Stomach (tissue), 4 donors: ENCODE results near the gene ACSBG1.

Experiments used
- CTCF ChIP-seq, 7 experiments: fragments of 450-650 bp in 4 of 7; fragments of 200-600 bp in 3 of 7; sonication (generic) in 3 of 7; IDR thresholded peaks; one replicate each; pipeline ENCODE4 v1.5.1; 2016 to 2019; ENCODE audit warnings: antibody characterized with exemption in 7 of 7, control low read depth in 2 of 7, mild to moderate bottlenecking in 1 of 7
- EP300 ChIP-seq: sonication (generic); formaldehyde crosslinking; IDR thresholded peaks from one replicate; pipeline ENCODE4 v1.6.1; 2017; ENCODE audit warnings: antibody characterized with exemption
- POLR2A ChIP-seq, 4 donors: fragments of 450-650 bp; IDR thresholded peaks; one replicate each; pipeline ENCODE4 v1.6.1; 2016; ENCODE audit warnings: antibody characterized with exemption in 4 of 4, control low read depth in 2 of 4, mild to moderate bottlenecking in 1 of 4, moderate library complexity in 1 of 4

GRCh38 chr15:78241017-78241416, 6.7 kb upstream of the ACSBG1 start:
- peak in 5 of 7 experiments; percentile 70 to 92 (median 83) for TF ChIP-seq CTCF (IDR thresholded peaks at IDR 0.05)
- no peak for TF ChIP-seq POLR2A (IDR thresholded peaks at IDR 0.05)
- TF ChIP-seq EP300: no peak
